GM12892 (cell line): ENCODE measurements around the gene ARMC3.

Experiments used
- DNase-seq: peaks from one replicate; pipeline ENCODE4 v3.0.0; 2011; ENCODE audit not compliant: insufficient read length
- FAIRE-seq: peaks from 2 replicates; lab custom pipeline; 2011; peaks lifted over from hg19 to GRCh38; lab: Jason Lieb, UNC
- POLR2A ChIP-seq: IDR thresholded peaks from 2 replicates; pipeline ENCODE4 v1.6.1; 2011; ENCODE audit warnings: low read depth, low read length, control low read depth
- POLR2AphosphoS5 ChIP-seq: IDR thresholded peaks from 2 replicates; pipeline ENCODE4 v1.6.1; 2011; ENCODE audit warnings: low read depth, low read length, control low read depth
- TAF1 ChIP-seq: IDR thresholded peaks from 2 replicates; pipeline ENCODE4 v1.6.1; 2011; ENCODE audit warnings: low read depth, mild to moderate bottlenecking, control low read depth, low read length, borderline replicate concordance

Gene ARMC3

DNA sequence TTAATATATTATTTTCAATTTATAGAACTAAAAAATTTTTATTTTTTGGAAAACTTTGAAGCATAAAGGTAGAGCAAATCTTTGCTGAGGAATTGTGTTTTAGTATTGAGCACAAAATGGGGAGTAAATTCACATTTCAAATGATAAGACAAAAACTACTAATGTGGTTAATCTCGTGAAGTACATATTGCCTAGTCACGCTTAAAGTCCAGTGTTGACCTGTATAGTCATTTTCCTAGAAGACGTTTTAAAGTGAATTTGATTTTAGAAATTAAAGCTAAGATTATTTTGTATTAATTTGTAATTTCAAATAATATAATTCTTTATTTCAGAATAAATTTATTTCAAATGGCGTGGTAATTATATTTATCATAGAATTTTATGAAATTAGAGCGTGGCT is 110.3 kb downstream of the ARMC3 start:
- no peak for DNase-seq
- FAIRE-seq: no peak
- TF ChIP-seq POLR2AphosphoS5 (no peak), TAF1 (no peak), POLR2A (no peak)

DNA sequence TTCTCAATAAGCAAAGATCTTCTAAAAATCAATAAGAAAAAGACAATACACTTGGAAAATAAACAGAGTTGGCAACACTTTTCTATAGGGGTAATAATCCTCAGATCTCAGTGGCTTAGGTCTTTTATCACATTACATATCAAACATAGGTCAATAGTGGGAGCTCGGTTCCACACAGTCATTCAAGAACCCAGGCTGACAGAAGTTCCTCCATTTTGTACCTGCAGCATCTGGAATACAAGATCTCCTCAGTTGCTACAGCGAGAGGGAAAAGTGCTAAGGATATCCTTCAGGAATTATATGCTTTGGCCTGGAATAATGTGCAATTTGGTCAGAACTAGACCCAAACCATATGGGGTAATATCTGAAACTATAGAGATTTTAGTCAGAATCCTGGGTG is 112.1 kb downstream of the ARMC3 start:
- DNase-seq (no peak), FAIRE-seq (no peak)
- no peak for TF ChIP-seq POLR2A
- TF ChIP-seq TAF1: no peak
- TF ChIP-seq POLR2AphosphoS5: no peak

DNA sequence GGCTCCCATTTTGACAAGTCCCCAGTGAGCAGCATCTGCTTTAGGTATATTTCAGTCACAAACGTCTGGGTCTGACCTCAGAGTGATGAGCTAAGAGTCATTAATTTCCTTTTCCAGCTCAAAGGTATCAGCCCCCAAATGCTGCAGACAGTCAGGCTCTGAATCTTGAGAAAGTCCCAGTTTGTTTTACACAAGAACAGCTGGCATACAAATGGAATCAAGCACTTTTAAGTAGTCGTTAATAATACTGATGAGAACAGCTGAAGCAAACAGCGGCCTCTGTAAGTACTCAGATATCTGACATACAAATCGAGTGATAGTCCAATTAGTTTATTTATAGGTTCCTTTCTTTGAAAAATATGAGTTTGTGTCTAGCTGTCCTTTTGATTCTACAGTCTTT is 118.2 kb downstream of the ARMC3 start:
- TF ChIP-seq TAF1: no peak
- TF ChIP-seq POLR2A: no peak
- TF ChIP-seq POLR2AphosphoS5: no peak
- DNase-seq: no peak
- no peak for FAIRE-seq

DNA sequence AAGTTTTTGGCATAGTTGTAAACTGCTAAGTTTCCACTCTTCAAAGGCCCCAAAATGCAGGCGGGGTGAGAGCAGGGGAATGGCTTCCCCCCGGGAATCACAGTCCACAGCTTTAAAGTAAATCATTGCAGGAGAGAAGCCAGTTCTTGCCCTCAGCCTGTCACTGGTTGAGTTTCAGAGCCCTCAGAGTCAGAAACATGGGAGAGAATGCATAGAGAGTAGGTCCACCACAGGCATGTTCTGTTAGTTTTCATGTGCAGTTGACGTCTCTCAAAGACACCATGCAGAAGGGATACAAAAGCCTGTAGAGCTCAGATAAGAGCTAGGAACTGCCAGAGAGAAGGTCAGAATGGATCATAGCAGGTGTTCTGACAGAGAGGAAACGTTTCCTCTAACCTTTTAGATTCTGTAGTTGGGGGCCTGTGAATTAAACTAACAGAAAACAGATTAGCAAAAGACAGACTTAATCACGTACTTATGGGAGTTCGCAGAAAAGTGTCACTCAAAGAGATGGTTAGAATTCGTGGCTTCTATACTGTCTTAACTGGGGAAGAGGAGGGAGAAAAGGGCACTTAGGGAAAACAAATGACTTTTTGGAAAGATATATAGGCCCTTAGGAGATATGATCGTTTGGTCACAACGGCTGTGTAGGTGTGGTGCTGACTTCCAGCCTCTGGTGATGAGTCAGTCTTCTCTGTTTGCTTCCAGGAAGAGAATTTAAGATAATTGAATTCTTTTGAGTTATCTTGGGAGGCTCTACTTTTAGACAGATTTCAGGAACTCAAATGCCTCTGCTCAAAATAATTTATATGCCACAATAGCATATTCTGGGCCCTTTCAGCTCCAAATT is 119.6 kb downstream of the ARMC3 start:
- TF ChIP-seq POLR2A (no peak), POLR2AphosphoS5 (no peak), TAF1 (no peak)
- DNase-seq (no peak), FAIRE-seq (no peak)

DNA sequence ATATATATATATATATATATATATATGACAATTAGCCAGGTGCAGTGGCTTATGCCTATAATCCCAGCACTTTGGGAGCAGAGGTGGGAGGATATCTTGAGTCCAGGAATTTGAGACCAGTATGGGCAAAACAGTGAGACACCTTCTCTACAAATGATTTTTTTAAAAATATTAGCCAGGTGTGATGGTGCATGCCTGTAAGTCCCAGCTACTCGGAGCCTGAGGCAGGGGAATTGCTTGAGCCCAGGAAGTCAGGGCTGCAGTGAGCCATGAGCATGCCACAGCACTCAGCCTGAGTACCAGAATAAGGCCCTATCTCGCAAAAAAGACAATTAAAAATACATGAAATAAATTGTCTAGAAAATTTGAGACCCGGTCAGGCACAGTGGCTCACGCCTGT is 120.3 kb downstream of the ARMC3 start:
- DNase-seq (no peak), FAIRE-seq (no peak)
- no peak for TF ChIP-seq POLR2AphosphoS5
- TF ChIP-seq POLR2A: no peak
- no peak for TF ChIP-seq TAF1

DNA sequence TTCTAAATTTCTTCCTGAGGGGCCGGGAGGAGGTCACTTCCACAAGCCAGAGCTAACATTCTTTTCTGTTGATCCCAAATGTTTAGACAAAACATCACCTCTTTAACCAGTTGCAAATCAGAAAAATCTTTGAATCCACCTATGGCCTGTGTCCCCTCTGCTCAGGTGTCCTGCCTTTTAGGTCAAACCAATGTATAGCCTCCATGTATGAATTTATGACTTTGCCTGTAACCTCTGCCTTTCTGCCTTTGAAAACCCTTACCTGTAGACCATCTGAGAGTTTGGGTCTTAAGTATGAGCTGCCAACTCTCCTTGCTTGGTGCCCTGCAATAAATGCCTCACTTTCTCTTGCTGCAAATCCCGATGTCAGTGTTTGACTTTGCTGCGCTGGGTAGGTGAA is 123.4 kb downstream of the ARMC3 start:
- FAIRE-seq: no peak
- TF ChIP-seq POLR2A: no peak
- TF ChIP-seq TAF1: no peak
- TF ChIP-seq POLR2AphosphoS5: no peak
- no peak for DNase-seq

DNA sequence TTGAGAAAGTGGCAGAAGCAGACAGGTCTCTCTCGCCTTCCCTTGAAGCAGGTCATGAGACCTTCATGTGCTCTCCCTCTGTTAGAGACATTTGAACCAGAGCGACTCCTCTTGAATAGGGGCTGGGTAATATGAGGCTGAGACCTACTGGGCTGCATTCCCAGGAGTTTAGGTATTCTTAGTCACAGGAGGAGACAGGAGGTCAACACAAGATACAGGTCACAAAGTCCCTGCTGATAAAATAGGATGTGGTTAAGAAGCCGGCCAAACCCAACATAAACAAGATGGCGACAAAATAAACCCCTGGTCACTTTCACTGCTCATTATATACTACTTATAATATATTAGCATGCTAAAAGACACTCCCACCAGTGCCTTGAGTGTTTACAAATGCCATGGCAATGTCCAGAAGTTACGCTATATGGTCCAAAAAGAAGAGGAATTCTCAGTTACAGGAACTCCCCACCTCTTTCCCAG is 124.0 kb downstream of the ARMC3 start:
- DNase-seq (no peak), FAIRE-seq (no peak)
- TF ChIP-seq TAF1 (no peak), POLR2A (no peak), POLR2AphosphoS5 (no peak)

DNA sequence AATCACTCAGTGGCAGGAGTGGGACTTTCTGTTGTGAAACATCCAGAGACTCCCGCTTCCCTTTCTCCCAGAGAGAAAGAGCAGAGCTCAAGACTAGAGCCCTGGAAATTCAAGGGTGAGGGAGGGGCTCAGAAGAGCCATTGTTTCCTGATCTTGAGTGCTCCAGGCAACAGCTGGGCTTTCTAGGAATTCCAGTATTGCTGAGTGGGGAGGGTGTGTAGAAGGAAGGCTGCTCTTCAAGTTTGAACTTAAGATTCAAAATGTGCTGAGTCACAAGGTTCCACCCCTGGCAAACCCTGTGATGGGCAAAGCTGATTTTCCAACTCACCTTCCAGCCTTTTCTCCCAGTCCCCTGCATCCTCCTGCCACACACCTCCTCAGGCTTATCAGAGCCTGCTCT is 125.2 kb downstream of the ARMC3 start:
- DNase-seq (no peak), FAIRE-seq (no peak)
- no peak for TF ChIP-seq POLR2AphosphoS5
- TF ChIP-seq TAF1: no peak
- no peak for TF ChIP-seq POLR2A

DNA sequence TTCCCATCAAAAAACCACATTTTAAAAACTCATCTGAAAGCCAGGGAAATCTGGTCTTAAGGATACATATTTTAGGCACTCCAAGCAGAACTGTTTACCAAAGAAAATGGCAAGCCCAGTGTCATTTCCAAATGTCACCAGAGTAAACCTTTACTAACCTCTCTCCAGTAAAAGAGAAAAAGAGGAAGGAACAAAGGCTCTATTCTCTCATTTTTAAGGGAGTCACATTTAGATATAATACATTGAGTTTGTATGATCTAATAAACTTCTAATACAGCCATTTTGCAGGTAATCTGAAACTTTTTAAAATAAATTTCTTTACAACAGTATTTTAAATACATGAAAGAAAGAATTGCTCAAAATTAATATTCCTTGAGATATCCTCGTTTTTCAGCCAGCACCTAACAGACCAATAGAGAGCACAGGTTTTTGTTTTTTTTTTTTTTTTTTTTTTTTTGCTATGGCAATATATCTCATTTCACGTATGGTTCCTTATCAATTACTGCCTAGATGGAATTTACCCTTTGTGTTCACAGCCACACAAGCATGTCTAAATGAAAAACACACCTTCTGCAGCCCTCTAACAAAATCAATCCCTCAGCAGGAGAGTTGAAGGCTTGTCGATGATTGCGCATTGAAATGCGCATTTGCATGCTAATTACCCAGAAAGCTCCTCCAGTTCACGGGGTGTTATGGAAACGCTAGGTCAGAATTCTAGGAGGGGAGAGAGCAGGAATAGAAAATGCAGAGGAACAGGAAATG is 127.8 kb downstream of the ARMC3 start:
- DNase-seq (no peak), FAIRE-seq (no peak)
- no peak for TF ChIP-seq TAF1
- no peak for TF ChIP-seq POLR2A
- TF ChIP-seq POLR2AphosphoS5: no peak

DNA sequence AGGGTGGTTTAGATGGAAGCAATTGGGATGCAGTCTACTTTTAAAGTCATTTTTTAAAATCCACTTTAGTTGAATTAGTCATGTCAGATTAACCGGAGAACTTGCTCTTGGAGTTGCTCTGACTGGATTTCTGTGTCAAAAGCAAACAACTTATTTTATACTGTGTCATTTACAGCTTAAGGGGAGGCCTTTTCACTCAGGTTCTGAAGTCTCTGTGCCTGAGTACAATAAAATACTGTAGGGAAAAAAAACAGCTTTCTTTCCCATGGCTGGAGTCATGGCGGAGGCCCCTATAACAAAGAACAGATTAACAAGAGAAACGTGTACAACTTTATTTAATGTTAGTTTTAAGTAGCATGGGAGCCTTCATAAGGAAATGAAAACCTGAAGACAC is 128.3 kb downstream of the ARMC3 start:
- FAIRE-seq: no peak
- TF ChIP-seq POLR2AphosphoS5: no peak
- no peak for TF ChIP-seq POLR2A
- TF ChIP-seq TAF1: no peak
- no peak for DNase-seq

DNA sequence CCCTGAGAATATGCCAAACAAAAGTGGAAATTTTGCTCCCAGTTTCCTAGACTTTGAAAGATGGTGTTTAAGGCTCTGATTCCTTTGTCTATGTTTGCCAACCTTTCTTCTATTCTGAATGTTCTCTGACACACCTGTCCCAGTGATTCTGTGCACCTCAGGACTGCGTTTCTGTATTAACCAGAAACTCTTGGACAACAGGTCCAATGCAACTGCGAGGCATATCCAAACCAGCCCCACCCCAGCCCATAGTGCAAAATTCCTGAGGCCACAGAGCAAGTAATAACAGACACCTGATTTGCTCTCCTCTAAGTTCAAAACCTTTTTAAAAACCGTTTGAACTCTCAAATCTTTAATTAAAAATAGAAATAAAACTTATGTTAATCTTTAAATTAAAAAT is 130.5 kb downstream of the ARMC3 start:
- no peak for TF ChIP-seq TAF1
- TF ChIP-seq POLR2A: no peak
- no peak for TF ChIP-seq POLR2AphosphoS5
- no peak for DNase-seq
- FAIRE-seq: no peak

DNA sequence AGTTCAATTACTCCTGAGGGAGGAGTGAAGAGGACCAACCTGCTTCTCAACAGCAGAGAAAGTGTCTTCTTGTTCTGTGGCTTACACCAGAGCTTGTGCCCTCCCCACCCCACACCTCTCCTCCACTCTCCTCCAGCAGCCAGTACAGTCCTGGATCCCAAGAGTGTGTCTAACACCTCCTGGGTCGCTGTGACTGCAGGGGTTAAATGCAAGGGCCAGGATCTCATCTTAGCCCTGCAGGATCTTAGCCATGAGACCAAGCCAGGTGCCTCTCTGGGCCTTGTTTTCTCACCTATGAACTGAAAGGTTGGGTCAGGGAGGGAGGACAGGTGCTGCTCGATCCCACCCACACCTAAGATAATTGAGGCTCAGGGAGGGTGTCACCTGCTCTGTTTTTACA is 133.1 kb downstream of the ARMC3 start:
- TF ChIP-seq POLR2AphosphoS5: no peak
- no peak for TF ChIP-seq TAF1
- no peak for TF ChIP-seq POLR2A
- DNase-seq: no peak
- no peak for FAIRE-seq
